Ovary (tissue), 9 donors: ENCODE measurements around the gene P4HTM. TPM values are rescaled to one million over a fixed set of nuclear protein-coding genes. Genes with fewer than 3 reads are reported as not detected.

Experiments used
- DNase-seq, 5 donors: peaks; one replicate each; pipeline ENCODE4 v3.0.0-alpha.2; 2019 to 2020
- H3K27ac ChIP-seq, 2 donors: fragments of 200-600 bp; one replicate each; pipeline versions ENCODE4 v1.5.1 to v1.8.0; 2019 to 2022
- H3K27me3 ChIP-seq: fragments of 200-600 bp; one replicate; pipeline ENCODE4 v1.8.0; 2022
- H3K36me3 ChIP-seq: fragments of 200-600 bp; sonication (generic); one replicate; pipeline ENCODE4 v1.5.1; 2019
- H3K4me1 ChIP-seq: one replicate; pipeline ENCODE4 v1.8.1; 2013; ENCODE audit warnings: mild to moderate bottlenecking, moderate library complexity; ENCODE audit not compliant: insufficient read depth
- H3K4me3 ChIP-seq: fragments of 200-600 bp; sonication (generic); one replicate; pipeline ENCODE4 v1.5.1; 2017
- H3K9me3 ChIP-seq, 2 donors: fragments of 200-600 bp in 1 of 2; sonication (generic) in 1 of 2; one replicate each; pipeline versions ENCODE4 v1.5.1 to v1.8.1; 2013 to 2019; ENCODE audit warnings: mild to moderate bottlenecking in 1 of 2, moderate library complexity in 1 of 2
- CTCF ChIP-seq, 3 donors: fragments of 450-650 bp in 2 of 3; fragments of 200-600 bp in 1 of 3; IDR thresholded peaks; one replicate each; pipeline versions ENCODE4 v1.5.1 to v1.8.0; 2016 to 2022; ENCODE audit warnings: antibody characterized with exemption in 3 of 3, mild to moderate bottlenecking in 1 of 3
- EP300 ChIP-seq: sonication (generic); formaldehyde crosslinking; IDR thresholded peaks from one replicate; pipeline ENCODE4 v1.6.1; 2017; ENCODE audit warnings: antibody characterized with exemption
- POLR2A ChIP-seq: fragments of 450-650 bp; IDR thresholded peaks from one replicate; pipeline ENCODE4 v1.6.1; 2017; ENCODE audit warnings: antibody characterized with exemption, mild to moderate bottlenecking, moderate library complexity
- WGBS, 3 donors: extraction: QIAGEN DNeasy Blood & Tissue Kit in 1 of 3; methylation state at CpG; one replicate each; pipeline versions ENCODE4 v1.1.5 to v1.1.7; 2013 to 2017; 5-methylcytosine and 5-hydroxymethylcytosine counted together
- intact Hi-C, 4 donors: fragments of 100-400 bp; cut with DNase I; formaldehyde crosslinking; loops; one replicate each; pipeline versions ENCODE4 v1.11.0 to v1.15.1; 2022 to 2023
- polyA plus RNA-seq, 2 donors: library from polyadenylated mRNA; stranded (reverse); fragments of 200-250 nt in 1 of 2; fragments of 350-450 nt in 1 of 2; fragmentation: Illumina TruSeq in 1 of 2; extraction: RNeasy Lipid Tissue Mini Kit (QIAGEN cat#74804) in 1 of 2; gene quantifications; one replicate each; pipeline ENCODE4 v1.2.3, GENCODE V29; 2013 to 2014
- total RNA-seq, 7 donors: library from RNA; depleted of rRNA in 2 of 7; stranded (reverse); fragments of >200 nt in 2 of 7; fragmentation: NEBNext Ultra II Directional in 3 of 7; extraction: Animal tissue kit (Norgen Biotek cat#: 25700) in 3 of 7; gene quantifications; one replicate each; pipeline versions ENCODE4 v1.1.0 to v1.2.4, GENCODE V29; 2016 to 2023
- donor health status: DM: no; HTN: no; CAD: no; lungs with moderate emphysema.
- donor health status: DM: no; HTN: no; CAD: no.
- donor health status: Bipolar disorder and iron deficiency.
- donor health status: DM: yes; HTN: yes; CAD: no.
- donor health status: DM: no; HTN: no; CAD: no.
- donor health status: DM: yes; HTN: yes; CAD: no.

The P4HTM gene
- total and polyA plus RNA-seq, 9 donors = 16.6 to 125 (median 41.0) TPM

- 86 to 90% (median 86%) methylated on average over 16 of the region's 16 CpGs for WGBS, 3 donors
- intact Hi-C loops = no loop called here
These were observed 14.6 kb downstream of the P4HTM start for GRCh38 chr3:49004352-49005302.

GRCh38 chr3:49005303-49005680 is 15.3 kb downstream of the P4HTM start:
- Histone ChIP-seq H3K27me3 (no peaks in the 10 kb centered on the region), H3K4me3 (no peak overlapping the region), H3K27ac (peak overlapping the region in 1 of 2 donors; percentile 91), H3K4me1 (peaks cover 6% of the 10 kb centered on the region), H3K36me3 (no peaks in the 10 kb centered on the region), H3K9me3 (no peaks in the 10 kb centered on the region)
- WGBS, 3 donors = 98 to 99% (median 98%) methylated on average over 3 of the region's 3 CpGs
- no peak for DNase-seq
- TF ChIP-seq POLR2A (no peak), EP300 (no peak), CTCF (IDR thresholded peaks at IDR 0.05) (no peak)
- intact Hi-C loops = no loop called here

More at GRCh38 chr3:49004352-49005302, 14.6 kb downstream of the P4HTM start:
- H3K4me3 ChIP-seq = no peak overlapping the region
- H3K27me3 ChIP-seq = no peaks in the 10 kb centered on the region
- no peaks in the 10 kb centered on the region for H3K9me3 ChIP-seq
- peak in 4 of 5 donors; percentile 58 to 68 (median 64) for DNase-seq
- no peak overlapping the region for H3K27ac ChIP-seq
- no peaks in the 10 kb centered on the region for H3K36me3 ChIP-seq
- no peak for TF ChIP-seq POLR2A
- no peak for TF ChIP-seq CTCF (IDR thresholded peaks at IDR 0.05)
- no peak for TF ChIP-seq EP300
- H3K4me1 ChIP-seq = peaks cover 6% of the 10 kb centered on the region

- DNase-seq = peak in 1 of 5 donors; percentile 53
These were observed 16.0 kb downstream of the P4HTM start for GRCh38 chr3:49005998-49006397.

More at GRCh38 chr3:49005998-49006397, 16.0 kb downstream of the P4HTM start:
- H3K27ac ChIP-seq = peak overlapping the region; percentile 91 to 97
- no peak overlapping the region for H3K4me3 ChIP-seq
- 93 to 98% (median 96%) methylated on average over 5 of the region's 5 CpGs for WGBS, 3 donors
- H3K27me3 ChIP-seq = no peaks in the 10 kb centered on the region
- H3K36me3 ChIP-seq = no peaks in the 10 kb centered on the region
- TF ChIP-seq POLR2A (no peak), CTCF (IDR thresholded peaks at IDR 0.05) (no peak), EP300 (no peak)
- intact Hi-C loops = loop anchor here in 1 of 4 donors (2.0 kb wide), 1 partner anchor 15 kb away; the partner anchor contains the start of gene P4HTM
- no peaks in the 10 kb centered on the region for H3K9me3 ChIP-seq
- peaks cover 6% of the 10 kb centered on the region for H3K4me1 ChIP-seq
